Adipocyte (in vitro differentiated cells): ENCODE results near the gene RPL9.
"Not testable (repeated sequence)": the region's sequence is repeated elsewhere in the genome, so short reads cannot be mapped to it uniquely, and the experiment has no call there.

Source experiments
- DNase-seq: peaks from one replicate; pipeline ENCODE4 v3.0.0-alpha.2; 2015; ENCODE audit warnings: low read depth
- H3K27me3 ChIP-seq: replicated peaks from 2 replicates; pipeline ENCODE4 v1.7.0; 2013; ENCODE audit warnings: mild to moderate bottlenecking, low read length, moderate library complexity; ENCODE audit not compliant: control insufficient read depth, insufficient read depth
- H3K36me3 ChIP-seq: 2 replicates; pipeline ENCODE4 v1.7.0; 2013; ENCODE audit warnings: low read length, mild to moderate bottlenecking, moderate library complexity; ENCODE audit not compliant: control insufficient read depth, insufficient read depth, severe bottlenecking
- H3K4me1 ChIP-seq: 2 replicates; pipeline ENCODE4 v1.7.0; 2013; ENCODE audit warnings: mild to moderate bottlenecking, low read length, moderate library complexity; ENCODE audit not compliant: control insufficient read depth, insufficient read depth
- H3K4me3 ChIP-seq: 2 replicates; pipeline ENCODE4 v1.7.0; 2013; ENCODE audit warnings: mild to moderate bottlenecking, low read length, moderate library complexity
- H3K9ac ChIP-seq: 2 replicates; pipeline ENCODE4 v1.7.0; 2013; ENCODE audit warnings: mild to moderate bottlenecking, low read length, moderate library complexity
- H3K9me3 ChIP-seq: 2 replicates; pipeline ENCODE4 v1.7.0; 2013; ENCODE audit warnings: mild to moderate bottlenecking, low read length, moderate library complexity; ENCODE audit not compliant: control insufficient read depth

Gene RPL9

GRCh38 chr4:39446483-39446841 is 12.3 kb downstream of the RPL9 start:
- Histone ChIP-seq H3K36me3 (peaks cover 30% of the 10 kb centered on the region), H3K27me3 (no peaks in the 10 kb centered on the region), H3K9ac (peak overlapping the region; percentile 73), H3K4me1 (peaks cover 26% of the 10 kb centered on the region), H3K4me3 (peak overlapping the region; percentile 77), H3K9me3 (no peaks in the 10 kb centered on the region)
- no peak for DNase-seq

- Histone ChIP-seq H3K27me3 (no peaks in the 10 kb centered on the region), H3K9ac (no peak overlapping the region), H3K36me3 (peaks cover 9% of the 10 kb centered on the region), H3K4me3 (no peak overlapping the region), H3K9me3 (no peaks in the 10 kb centered on the region), H3K4me1 (peaks cover 16% of the 10 kb centered on the region)
- no peak for DNase-seq
Measured at GRCh38 chr4:39442998-39443397, 15.7 kb downstream of the RPL9 start.

GRCh38 chr4:39441593-39441992 is 17.1 kb downstream of the RPL9 start:
- no peak overlapping the region for H3K4me3 ChIP-seq
- no peak for DNase-seq
- peaks cover 21% of the 10 kb centered on the region for H3K4me1 ChIP-seq
- no peaks in the 10 kb centered on the region for H3K27me3 ChIP-seq
- H3K9me3 ChIP-seq: no peaks in the 10 kb centered on the region
- no peak overlapping the region for H3K9ac ChIP-seq
- peaks cover 6% of the 10 kb centered on the region for H3K36me3 ChIP-seq

DNA sequence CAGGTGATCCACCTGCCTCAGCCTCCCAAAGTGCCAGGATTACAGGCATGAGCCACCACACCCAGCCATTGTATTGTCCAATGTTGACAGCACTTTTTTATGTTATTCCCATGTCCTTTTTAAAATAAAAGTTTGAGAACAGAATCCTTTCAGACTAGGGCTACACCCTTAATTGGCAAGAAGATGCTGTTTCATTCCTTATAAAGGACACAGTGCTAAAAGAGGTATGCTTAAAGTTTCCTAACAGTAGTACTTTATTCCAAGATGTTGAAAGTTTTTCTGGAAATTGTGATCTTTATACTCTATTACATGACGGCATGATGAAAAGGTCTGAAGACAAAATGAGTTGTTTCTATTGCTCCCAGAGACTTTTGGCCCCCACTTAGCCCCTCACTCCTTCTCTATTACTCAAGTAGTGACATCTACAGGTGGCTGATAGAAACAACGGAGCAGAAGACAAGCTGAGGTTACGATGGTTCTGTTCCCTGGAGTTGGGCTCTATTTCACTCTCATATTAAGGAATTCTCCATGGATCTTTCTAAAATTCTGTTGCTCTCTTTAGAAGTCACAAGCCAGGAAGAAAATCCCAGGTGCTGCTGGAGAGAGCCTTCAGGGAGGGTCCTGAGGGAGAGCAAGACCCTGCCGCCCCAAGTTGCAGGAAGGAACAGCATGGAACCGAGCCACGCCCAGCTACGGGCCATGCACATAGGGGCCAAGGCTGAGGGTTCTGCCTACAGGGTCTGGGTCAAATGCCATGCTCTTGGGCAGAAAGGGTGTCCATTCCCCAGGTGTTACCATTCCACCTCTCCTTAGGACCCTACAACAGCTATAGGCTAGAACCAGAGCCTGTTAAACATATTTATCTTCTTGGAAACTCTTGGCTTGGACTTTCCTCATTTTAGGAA is 22.8 kb downstream of the RPL9 start:
- DNase-seq: peak; percentile 15
- Histone ChIP-seq H3K4me3 (no peak overlapping the region), H3K4me1 (peaks cover 29% of the 10 kb centered on the region), H3K27me3 (no peaks in the 10 kb centered on the region), H3K9me3 (no peaks in the 10 kb centered on the region), H3K9ac (peak overlapping the region; percentile 84), H3K36me3 (peaks cover 3% of the 10 kb centered on the region)

GRCh38 chr4:39433878-39434492 is 24.7 kb downstream of the RPL9 start:
- H3K36me3 ChIP-seq: peaks cover 3% of the 10 kb centered on the region
- peaks cover 29% of the 10 kb centered on the region for H3K4me1 ChIP-seq
- DNase-seq: no peak
- no peak overlapping the region for H3K9ac ChIP-seq
- no peak overlapping the region for H3K4me3 ChIP-seq
- H3K9me3 ChIP-seq: no peaks in the 10 kb centered on the region
- H3K27me3 ChIP-seq: no peaks in the 10 kb centered on the region

GRCh38 chr4:39429476-39430334 is 29.0 kb downstream of the RPL9 start:
- H3K4me3 ChIP-seq: no peak overlapping the region

DNA sequence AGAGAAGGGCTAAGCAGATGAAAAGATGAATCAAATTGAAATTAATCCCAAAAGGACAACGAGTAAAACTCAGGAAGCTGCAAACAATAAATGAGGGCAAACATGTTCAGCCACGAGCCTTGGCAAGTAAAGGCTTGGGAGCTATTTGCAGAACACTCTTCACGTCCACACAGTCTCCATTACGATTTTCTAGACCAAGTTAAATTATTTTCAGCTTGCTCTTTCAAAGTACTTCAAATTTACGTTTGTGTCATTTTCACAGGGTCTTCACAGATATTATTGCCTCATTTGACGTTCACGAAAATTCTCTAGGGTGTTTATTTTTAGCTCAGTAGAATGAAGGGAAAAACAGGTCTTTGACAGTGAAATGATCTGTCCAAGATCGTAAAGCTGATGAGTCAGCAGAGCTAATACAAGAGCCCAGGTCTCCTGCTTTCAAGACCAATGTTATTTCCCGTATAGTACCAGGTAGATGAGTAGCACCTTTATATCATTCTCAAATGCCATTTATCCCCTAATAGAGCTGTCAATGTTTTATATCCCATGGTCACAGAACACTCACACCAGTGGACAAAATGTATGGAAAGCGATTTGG is 31.1 kb downstream of the RPL9 start:
- DNase-seq: no peak
- Histone ChIP-seq H3K36me3 (peaks cover 2% of the 10 kb centered on the region), H3K9ac (no peak overlapping the region), H3K4me3 (no peak overlapping the region), H3K4me1 (no peaks in the 10 kb centered on the region), H3K27me3 (no peaks in the 10 kb centered on the region), H3K9me3 (no peaks in the 10 kb centered on the region)

More at GRCh38 chr4:39429476-39430334, 29.0 kb downstream of the RPL9 start:
- Histone ChIP-seq H3K4me1 (no peaks in the 10 kb centered on the region), H3K27me3 (no peaks in the 10 kb centered on the region), H3K36me3 (peaks cover 3% of the 10 kb centered on the region), H3K9ac (no peak overlapping the region), H3K9me3 (no peaks in the 10 kb centered on the region)
- peak; percentile 6 for DNase-seq

GRCh38 chr4:39426728-39427127 is 32.0 kb downstream of the RPL9 start:
- Histone ChIP-seq H3K4me1 (no peaks in the 10 kb centered on the region), H3K9ac (no peak overlapping the region), H3K9me3 (no peaks in the 10 kb centered on the region), H3K36me3 (no peaks in the 10 kb centered on the region), H3K27me3 (no peaks in the 10 kb centered on the region), H3K4me3 (no peak overlapping the region)
- no peak for DNase-seq

- not testable (repeated sequence) for H3K36me3 ChIP-seq, H3K4me1 ChIP-seq, H3K4me3 ChIP-seq, DNase-seq, H3K9ac ChIP-seq, H3K27me3 ChIP-seq, H3K9me3 ChIP-seq
Measured at GRCh38 chr4:39425297-39425696, 33.4 kb downstream of the RPL9 start.

DNA sequence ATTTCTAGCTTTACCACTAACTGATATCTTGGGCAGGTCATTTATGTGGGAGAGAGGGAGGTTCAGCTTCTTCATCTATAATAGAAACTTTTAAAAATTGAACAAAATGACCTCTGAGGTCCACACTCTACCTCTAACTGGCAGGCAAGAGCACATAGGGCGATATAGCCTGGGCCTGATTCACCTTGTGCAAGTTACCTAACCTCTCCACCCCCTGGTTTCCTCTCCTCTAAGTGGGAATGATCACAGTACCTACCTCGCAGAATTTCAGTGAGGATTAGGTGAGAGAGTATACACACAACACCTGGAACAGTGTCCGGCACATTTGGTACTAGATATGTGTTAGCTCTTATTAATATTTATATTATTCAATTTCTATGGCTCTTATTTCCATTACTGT is 36.5 kb downstream of the RPL9 start:
- Histone ChIP-seq H3K9ac (no peak overlapping the region), H3K27me3 (no peaks in the 10 kb centered on the region), H3K36me3 (no peaks in the 10 kb centered on the region), H3K9me3 (no peaks in the 10 kb centered on the region), H3K4me3 (no peak overlapping the region), H3K4me1 (peaks cover under 1% of the 10 kb centered on the region)
- DNase-seq: no peak
